ENCODE measurements around the gene UBLCP1. TPM values are rescaled to one million over a fixed set of nuclear protein-coding genes. Genes with fewer than 3 reads are reported as not detected.
A peak's percentile ranks its signal among the peaks of the same experiment; 100 is the strongest.

Gene UBLCP1
- total and polyA plus RNA-seq, 2 donors (not counting 1 experiment from before 2014, with no cell fraction given) = 9.6 to 25.1 TPM

DNA sequence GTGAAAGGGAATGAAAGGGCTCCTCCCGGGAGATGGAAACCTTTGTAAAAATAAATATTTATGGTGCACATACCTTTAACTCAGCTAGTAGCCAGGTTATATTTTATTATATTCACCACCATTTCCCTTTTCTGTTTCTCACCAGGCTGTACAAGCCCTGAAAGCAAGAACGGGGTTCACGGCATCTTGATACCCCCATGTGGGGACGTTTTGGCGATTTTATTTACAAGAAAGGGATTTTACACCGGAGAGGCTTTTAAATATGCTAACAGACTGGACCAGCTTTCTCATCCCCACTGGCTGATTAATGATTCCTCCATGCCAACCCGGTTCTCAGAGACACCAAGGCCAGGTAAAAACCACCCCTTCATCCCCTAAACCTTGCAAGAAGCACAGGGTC lies 48.0 kb downstream of the UBLCP1 start:
- H3K4me3 Mint-ChIP-seq = peak overlapping the region; percentile 76
- peaks cover 13 to 19% of the 10 kb centered on the region in 2 donors for H3K4me1 ChIP-seq (ENCODE audit: control insufficient read depth in 2 of 2, insufficient read depth in 2 of 2, low read length in 2 of 2)
- no peaks in the 10 kb centered on the region for H3K9me3 ChIP-seq (ENCODE audit: control extremely low read depth in 1 of 3, control insufficient read depth in 2 of 3, insufficient read depth in 1 of 3, low read length in 2 of 3)
- H3K4me2 ChIP-seq (replicated peaks; ENCODE audit: low read depth, low read length, poor library complexity, severe bottlenecking) = peak overlapping the region; percentile 66
- peak overlapping the region; percentile 51 for H2AFZ ChIP-seq (ENCODE audit: insufficient read depth, low read depth, low read length, poor library complexity, severe bottlenecking)
- peaks cover 18% of the 10 kb centered on the region for H3K4me1 Mint-ChIP-seq
- no peaks in the 10 kb centered on the region for H3K9me3 Mint-ChIP-seq (ENCODE audit: insufficient read depth)
- no peak overlapping the region for H3K27ac ChIP-seq (ENCODE audit: low read length in 2 of 2)
- DNase-seq (no peak), ATAC-seq (ENCODE audit: low read depth) (no peak)
- ChIA-PET CTCF (interaction anchor here (0.8 to 2.0 kb wide), 8 partner anchors 8 to 676 kb away, joined by 3 to 13 read pairs (median 4); no protein-coding TSS in a partner anchor), POLR2A (no interaction called here)
- no peaks in the 10 kb centered on the region for H3K36me3 ChIP-seq (replicated peaks in 1 of 2; ENCODE audit: control extremely low read depth in 1 of 2, control insufficient read depth in 1 of 2, extremely low read depth in 1 of 2, insufficient read depth in 2 of 2, low read length in 1 of 2)
- H4K20me1 ChIP-seq (ENCODE audit: control insufficient read depth, insufficient read depth, low read length, poor library complexity, severe bottlenecking) = no peaks in the 10 kb centered on the region
- H3K27me3 Mint-ChIP-seq = peaks cover 10% of the 10 kb centered on the region
- H3K27ac Mint-ChIP-seq = peak overlapping the region; percentile 2
- TF ChIP-seq CTCF (IDR thresholded peaks at IDR 0.05) = no peak
- no peak for TF ChIP-seq EZH2 (IDR thresholded peaks at IDR 0.05; ENCODE audit: borderline replicate concordance, insufficient read depth, low read depth, low read length, poor library complexity, severe bottlenecking)
- intact Hi-C loops (cut with micrococcal nuclease) = loop anchor here (2.0 kb wide), 1 partner anchor 22 kb away; no protein-coding TSS in a partner anchor
- peak overlapping the region; percentile 16 to 61 (median 36) for H3K4me3 ChIP-seq (ENCODE audit: control extremely low read depth in 1 of 5, extremely low read depth in 1 of 5, insufficient read depth in 1 of 5, low read depth in 2 of 5, low read length in 4 of 5)
- H3K9ac ChIP-seq (ENCODE audit: low read length) = peak overlapping the region; percentile 58
- WGBS (ENCODE audit: insufficient coverage) = 60% methylated on average over 3 of the region's 7 CpGs
- no peaks in the 10 kb centered on the region for H3K79me2 ChIP-seq (ENCODE audit: control insufficient read depth, insufficient read depth, low read length)
- peaks cover 0 to 6% (median 2%) of the 10 kb centered on the region in 4 experiments for H3K27me3 ChIP-seq (replicated peaks in 1 of 4; ENCODE audit: control extremely low read depth in 1 of 4, control insufficient read depth in 3 of 4, insufficient read depth in 4 of 4, low read length in 3 of 4)

DNA sequence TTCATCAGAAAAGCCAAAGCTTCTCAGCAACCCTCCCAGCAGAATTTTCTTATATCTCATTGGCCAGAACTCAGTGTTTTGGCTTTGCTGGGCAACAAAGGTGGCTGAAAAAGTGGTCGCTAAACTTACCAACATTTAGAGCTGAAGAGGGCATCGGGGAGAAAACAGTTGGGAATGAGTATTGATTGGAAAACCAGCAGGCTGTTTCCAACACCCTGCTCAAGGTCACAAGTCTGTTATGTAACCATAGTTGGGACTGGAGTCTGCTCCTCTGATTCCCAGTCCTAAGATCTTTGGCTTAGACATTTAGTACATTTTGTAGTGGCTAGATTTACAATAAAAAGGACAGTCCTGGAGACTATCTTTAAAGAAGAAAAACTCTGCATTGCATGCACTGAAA lies 50.1 kb downstream of the UBLCP1 start:
- ChIA-PET CTCF (interaction anchor here (1.0 to 1.1 kb wide), 2 partner anchors 27 to 157 kb away, joined by 4 to 5 read pairs; no protein-coding TSS in a partner anchor), POLR2A (no interaction called here)
- peaks cover 10% of the 10 kb centered on the region for H3K27me3 Mint-ChIP-seq
- ATAC-seq (ENCODE audit: low read depth) (no peak), DNase-seq (no peak)
- Histone ChIP-seq H3K36me3 (replicated peaks in 1 of 2; ENCODE audit: control extremely low read depth in 1 of 2, control insufficient read depth in 1 of 2, extremely low read depth in 1 of 2, insufficient read depth in 2 of 2, low read length in 1 of 2) (no peaks in the 10 kb centered on the region), H3K4me3 (ENCODE audit: control extremely low read depth in 1 of 5, extremely low read depth in 1 of 5, insufficient read depth in 1 of 5, low read depth in 2 of 5, low read length in 4 of 5) (no peak overlapping the region), H3K9me3 (ENCODE audit: control extremely low read depth in 1 of 3, control insufficient read depth in 2 of 3, insufficient read depth in 1 of 3, low read length in 2 of 3) (no peaks in the 10 kb centered on the region), H3K79me2 (ENCODE audit: control insufficient read depth, insufficient read depth, low read length) (no peaks in the 10 kb centered on the region), H3K27me3 (replicated peaks in 1 of 4; ENCODE audit: control extremely low read depth in 1 of 4, control insufficient read depth in 3 of 4, insufficient read depth in 4 of 4, low read length in 3 of 4) (peaks cover 0 to 6% (median 2%) of the 10 kb centered on the region in 4 experiments), H4K20me1 (ENCODE audit: control insufficient read depth, insufficient read depth, low read length, poor library complexity, severe bottlenecking) (no peaks in the 10 kb centered on the region), H3K4me1 (ENCODE audit: control insufficient read depth in 2 of 2, insufficient read depth in 2 of 2, low read length in 2 of 2) (peaks cover 13 to 19% of the 10 kb centered on the region in 2 donors), H3K27ac (ENCODE audit: low read length in 2 of 2) (no peak overlapping the region), H2AFZ (ENCODE audit: insufficient read depth, low read depth, low read length, poor library complexity, severe bottlenecking) (no peak overlapping the region), H3K9ac (ENCODE audit: low read length) (no peak overlapping the region), H3K4me2 (replicated peaks; ENCODE audit: low read depth, low read length, poor library complexity, severe bottlenecking) (no peak overlapping the region)
- H3K9me3 Mint-ChIP-seq (ENCODE audit: insufficient read depth) = no peaks in the 10 kb centered on the region
- intact Hi-C loops (cut with micrococcal nuclease) = no loop called here
- no peak for TF ChIP-seq EZH2 (IDR thresholded peaks at IDR 0.05; ENCODE audit: borderline replicate concordance, insufficient read depth, low read depth, low read length, poor library complexity, severe bottlenecking)
- 100% methylated on average over 1 of the region's 2 CpGs for WGBS (ENCODE audit: insufficient coverage)
- no peak overlapping the region for H3K27ac Mint-ChIP-seq
- peaks cover 16% of the 10 kb centered on the region for H3K4me1 Mint-ChIP-seq
- no peak overlapping the region for H3K4me3 Mint-ChIP-seq
